DND-41 (cell line): ENCODE results near the gene RELL1.

ENCODE experiments used
- ATAC-seq: fragments of 200-7000 bp; cut with Tn5 transposase; 3 replicates; pipeline ENCODE4 v1.9.1; 2021; ENCODE audit warnings: low read depth; ENCODE audit not compliant: insufficient read depth
- DNase-seq: peaks from one replicate; pipeline ENCODE4 v3.0.0-alpha.2; 2020
- H2AFZ ChIP-seq: 2 replicates; pipeline ENCODE4 v1.6.0; 2012; ENCODE audit warnings: low read depth, low read length
- H3K27ac ChIP-seq: 2 replicates; pipeline ENCODE4 v1.5.1; 2012; ENCODE audit warnings: low read length, inconsistent platforms
- H3K27me3 ChIP-seq: fragments of 200-600 bp; sonication (generic); 2 replicates; pipeline ENCODE4 v1.6.0; 2012; ENCODE audit warnings: low read length, mild to moderate bottlenecking, inconsistent platforms; ENCODE audit not compliant: insufficient read depth, poor library complexity
- H3K36me3 ChIP-seq: 2 replicates; pipeline ENCODE4 v1.5.1; 2012; ENCODE audit warnings: low read length, inconsistent platforms; ENCODE audit not compliant: insufficient read depth
- H3K4me1 ChIP-seq: 2 replicates; pipeline ENCODE4 v1.5.1; 2012; ENCODE audit warnings: mild to moderate bottlenecking, low read length; ENCODE audit not compliant: insufficient read depth
- H3K4me2 ChIP-seq: 2 replicates; pipeline ENCODE4 v1.6.0; 2012; ENCODE audit warnings: mild to moderate bottlenecking, moderate library complexity, low read length, inconsistent platforms; ENCODE audit not compliant: insufficient read depth
- H3K4me3 ChIP-seq, 2 experiments: fragments of 200-600 bp in 1 of 2; shearing (Covaris generic) in 1 of 2; 2 replicates each; pipeline ENCODE4 v1.5.1; 2012 to 2016; ENCODE audit warnings: inconsistent platforms in 2 of 2, low read length in 2 of 2, mild to moderate bottlenecking in 2 of 2, low read depth in 1 of 2, moderate library complexity in 1 of 2
- H3K79me2 ChIP-seq: 2 replicates; pipeline ENCODE4 v1.6.0; 2012; ENCODE audit warnings: low read length, inconsistent platforms; ENCODE audit not compliant: insufficient read depth
- H3K9ac ChIP-seq: 2 replicates; pipeline ENCODE4 v1.6.0; 2012; ENCODE audit warnings: low read depth, mild to moderate bottlenecking, inconsistent platforms, low read length, moderate library complexity
- H3K9me3 ChIP-seq: 2 replicates; pipeline ENCODE4 v1.5.1; 2012; ENCODE audit warnings: low read length, moderate library complexity, mild to moderate bottlenecking, inconsistent platforms; ENCODE audit not compliant: insufficient read depth, severe bottlenecking
- H4K20me1 ChIP-seq: 2 replicates; pipeline ENCODE4 v1.6.0; 2012; ENCODE audit warnings: low read length; ENCODE audit not compliant: insufficient read depth
- CTCF ChIP-seq: IDR thresholded peaks from 2 replicates; pipeline ENCODE4 v1.5.1; 2012; ENCODE audit warnings: borderline replicate concordance, low read length, moderate library complexity, mild to moderate bottlenecking; ENCODE audit not compliant: poor library complexity, severe bottlenecking; ENCODE audit errors: extremely low read depth
- EZH2 ChIP-seq: IDR thresholded peaks from 3 replicates; pipeline ENCODE4 v1.6.1; 2012; ENCODE audit warnings: borderline replicate concordance, low read depth, mild to moderate bottlenecking, moderate library complexity, low read length, inconsistent platforms; ENCODE audit not compliant: severe bottlenecking

RELL1 gene

GRCh38 chr4:37717576-37717975 lies 31.4 kb upstream of the RELL1 start:
- TF ChIP-seq CTCF (no peak), EZH2 (no peak)
- Histone ChIP-seq H3K27ac (no peak overlapping the region), H3K36me3 (no peaks in the 10 kb centered on the region), H3K9ac (no peak overlapping the region), H4K20me1 (no peaks in the 10 kb centered on the region), H3K4me1 (peaks cover 8% of the 10 kb centered on the region), H3K79me2 (no peaks in the 10 kb centered on the region), H3K4me2 (no peak overlapping the region), H3K4me3 (no peak overlapping the region), H3K9me3 (no peaks in the 10 kb centered on the region), H2AFZ (no peak overlapping the region), H3K27me3 (no peaks in the 10 kb centered on the region)
- ATAC-seq (no peak), DNase-seq (no peak)

GRCh38 chr4:37715889-37716402 lies 29.8 kb upstream of the RELL1 start:
- Histone ChIP-seq H3K4me3 (no peak overlapping the region), H3K79me2 (no peaks in the 10 kb centered on the region), H2AFZ (no peak overlapping the region), H3K4me1 (no peaks in the 10 kb centered on the region), H3K36me3 (no peaks in the 10 kb centered on the region), H3K27me3 (no peaks in the 10 kb centered on the region), H4K20me1 (no peaks in the 10 kb centered on the region), H3K9me3 (no peaks in the 10 kb centered on the region), H3K27ac (no peak overlapping the region), H3K4me2 (no peak overlapping the region), H3K9ac (no peak overlapping the region)
- DNase-seq (no peak), ATAC-seq (no peak)
- TF ChIP-seq CTCF (no peak), EZH2 (no peak)

- H3K79me2 ChIP-seq = no peaks in the 10 kb centered on the region
- no peak for ATAC-seq
- no peak for TF ChIP-seq CTCF
- no peak for TF ChIP-seq EZH2
Observed at GRCh38 chr4:37710491-37710890, 24.3 kb upstream of the RELL1 start.

GRCh38 chr4:37706032-37706431 lies 19.9 kb upstream of the RELL1 start:
- Histone ChIP-seq H3K36me3 (no peaks in the 10 kb centered on the region), H3K4me1 (no peaks in the 10 kb centered on the region), H3K4me3 (no peak overlapping the region), H3K27me3 (no peaks in the 10 kb centered on the region), H2AFZ (no peak overlapping the region), H3K4me2 (no peak overlapping the region), H3K79me2 (no peaks in the 10 kb centered on the region), H4K20me1 (no peaks in the 10 kb centered on the region), H3K9me3 (no peaks in the 10 kb centered on the region), H3K27ac (no peak overlapping the region), H3K9ac (no peak overlapping the region)
- ATAC-seq (no peak), DNase-seq (no peak)
- no peak for TF ChIP-seq EZH2
- no peak for TF ChIP-seq CTCF

More at GRCh38 chr4:37710491-37710890, 24.3 kb upstream of the RELL1 start:
- Histone ChIP-seq H3K9me3 (no peaks in the 10 kb centered on the region), H3K36me3 (no peaks in the 10 kb centered on the region), H3K4me1 (no peaks in the 10 kb centered on the region), H3K4me3 (no peak overlapping the region), H3K4me2 (no peak overlapping the region), H3K9ac (no peak overlapping the region), H2AFZ (no peak overlapping the region), H4K20me1 (no peaks in the 10 kb centered on the region), H3K27ac (no peak overlapping the region), H3K27me3 (no peaks in the 10 kb centered on the region)
- no peak for DNase-seq
